ENCODE measurements around the gene TRPV2. TPM values are rescaled to one million over a fixed set of nuclear protein-coding genes. Genes with fewer than 3 reads are reported as not detected.

The TRPV2 gene
- total RNA-seq, 1 experiment from 2014 or later: 105 TPM

DNA sequence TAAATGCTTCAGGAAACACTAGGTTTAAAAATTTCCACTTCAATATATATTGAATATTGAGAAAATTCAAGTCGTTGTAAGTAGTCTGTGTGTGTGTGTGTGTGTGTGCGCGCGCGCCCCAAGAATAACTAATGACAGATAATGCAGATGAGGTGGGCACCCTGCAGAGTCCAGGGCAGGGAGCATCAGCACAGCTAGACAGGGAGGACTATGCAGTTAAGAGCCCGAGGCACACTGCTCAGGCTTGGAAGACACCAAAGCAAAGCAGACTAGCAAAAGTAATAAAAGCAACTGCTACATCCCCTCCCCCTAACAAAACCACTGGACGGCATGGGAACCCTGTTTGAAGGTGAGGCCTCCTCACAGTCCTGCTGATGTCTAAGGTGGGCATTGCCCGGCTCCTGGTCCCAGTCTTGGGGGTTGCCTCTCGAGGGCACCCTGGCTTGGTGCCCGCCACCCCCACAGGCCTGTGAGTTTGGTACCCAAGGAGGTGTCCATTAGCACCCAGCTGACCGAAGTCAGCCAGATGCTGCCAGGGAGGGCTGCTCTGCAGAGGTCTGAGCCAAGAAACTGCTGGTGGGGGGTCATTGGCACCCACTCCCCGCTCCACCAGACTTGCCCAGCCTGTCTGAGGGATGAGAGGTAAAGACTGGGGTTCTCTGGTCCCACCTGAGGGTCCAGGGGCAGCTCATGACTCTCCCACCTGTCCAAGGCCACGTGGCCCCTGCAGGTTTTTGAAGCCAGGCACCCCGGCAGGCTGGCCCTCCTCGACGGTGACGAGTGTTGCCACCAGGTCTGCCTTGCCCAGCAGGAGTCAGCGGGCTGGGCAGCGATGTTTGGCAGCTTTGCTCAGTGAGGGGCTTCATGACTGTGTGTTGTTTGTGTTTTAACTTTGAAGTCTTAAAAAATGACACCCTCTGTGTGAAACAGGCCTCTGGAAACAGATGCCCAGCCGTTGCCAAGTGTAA, 58.0 kb downstream of the TRPV2 start:
- DNase-seq (ENCODE audit: low read depth): no peak

DNA sequence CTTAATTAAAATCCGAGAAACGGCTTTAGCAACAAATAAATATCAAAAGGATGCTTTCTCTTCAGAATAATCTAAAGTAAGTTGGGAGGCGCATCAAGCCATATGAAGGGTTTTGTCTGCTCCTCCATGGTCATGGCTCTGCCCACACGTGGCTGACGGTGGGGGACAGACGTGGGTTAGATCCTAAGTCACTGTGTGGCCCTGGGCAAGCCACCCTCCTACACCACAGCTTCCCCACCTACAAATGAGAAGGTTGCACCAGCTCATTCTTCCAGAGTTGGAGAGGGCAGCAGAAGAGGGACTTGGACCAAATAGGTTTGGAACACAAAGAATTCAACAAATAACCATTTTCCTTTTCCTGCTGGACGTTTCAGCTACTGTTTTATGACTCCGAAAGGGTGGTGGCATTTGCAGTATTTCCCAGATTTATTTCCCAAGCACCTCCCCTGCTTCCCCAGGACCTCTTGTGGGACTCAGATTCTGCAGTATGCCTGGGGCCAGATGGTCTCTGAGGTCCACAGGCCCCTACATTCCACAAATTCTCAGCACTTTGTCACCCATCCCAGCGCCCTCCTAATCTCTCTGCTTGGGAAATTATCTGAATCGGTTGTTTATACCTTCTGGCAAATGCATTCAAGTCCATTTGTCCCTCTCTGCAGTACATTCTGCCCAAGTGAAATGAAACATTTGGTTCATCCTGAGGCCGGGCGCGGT, 58.8 kb downstream of the TRPV2 start:
- DNase-seq (ENCODE audit: low read depth): no peak

DNA sequence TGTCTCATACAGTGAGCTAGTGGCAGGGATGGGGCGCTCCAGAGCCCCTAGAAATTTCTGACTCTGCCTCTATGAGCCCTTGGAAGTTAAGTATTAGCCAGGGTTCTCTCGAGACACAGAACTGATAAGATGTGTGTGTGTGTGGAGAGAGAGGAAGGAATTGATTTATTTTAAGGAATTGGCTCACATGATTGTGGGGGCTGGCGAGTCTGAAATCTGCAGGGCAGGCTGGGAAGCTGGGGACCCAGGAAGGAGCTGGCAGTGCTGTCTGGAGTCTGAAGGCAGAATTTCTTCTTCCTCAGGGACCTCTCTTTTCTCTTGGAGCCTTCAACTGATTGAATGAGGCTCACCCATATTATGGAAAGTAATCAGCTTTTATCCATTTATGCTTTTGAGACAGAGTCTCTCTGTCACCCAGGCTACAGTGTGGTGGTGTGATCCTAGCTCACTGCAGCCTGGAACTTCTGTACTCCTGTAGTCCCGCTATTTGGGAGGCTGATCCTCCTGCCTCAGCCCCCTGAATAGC, 59.9 kb downstream of the TRPV2 start:
- DNase-seq (ENCODE audit: low read depth): no peak

DNA sequence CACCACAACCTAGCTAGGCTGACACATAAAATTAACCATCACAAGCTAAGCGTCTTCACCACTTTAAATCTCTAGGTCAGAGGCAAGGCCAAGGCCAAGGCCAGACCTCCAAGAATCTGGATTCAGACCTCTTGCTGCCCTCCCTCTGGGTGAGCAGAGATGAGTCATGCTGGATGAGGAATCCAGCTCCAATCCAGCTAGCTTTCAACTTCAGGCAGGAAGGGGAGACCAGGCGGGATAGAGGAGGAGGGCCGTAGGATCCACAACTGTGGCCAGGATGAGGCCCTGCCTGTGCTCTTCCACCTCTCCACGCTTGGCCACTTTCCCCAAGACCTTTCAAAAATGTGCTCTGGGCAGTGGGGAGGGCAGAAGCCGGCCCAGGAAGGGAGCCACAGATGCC, 61.9 kb downstream of the TRPV2 start:
- DNase-seq (ENCODE audit: low read depth): peak; percentile 83

DNA sequence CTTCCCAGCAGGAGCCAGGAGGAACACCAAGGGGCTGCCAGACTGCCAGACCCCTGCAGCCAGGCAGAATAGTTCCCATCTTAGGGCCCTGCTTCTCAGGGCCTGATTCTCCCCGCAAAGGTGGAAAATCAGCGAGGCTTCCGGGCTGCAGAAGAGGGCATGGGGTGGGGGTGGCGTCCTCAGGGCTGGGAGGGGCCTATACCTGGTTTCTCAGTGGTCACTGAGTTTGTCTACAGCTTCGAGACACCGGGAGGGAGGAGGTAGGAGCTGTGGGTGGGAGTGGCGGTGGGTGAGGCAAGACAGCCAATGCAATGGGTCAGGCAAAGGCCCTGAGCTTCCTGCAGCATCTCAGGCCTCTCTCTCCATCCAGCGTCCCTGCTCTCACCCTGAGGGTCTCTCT, 62.3 kb downstream of the TRPV2 start:
- DNase-seq (ENCODE audit: low read depth): no peak

DNA sequence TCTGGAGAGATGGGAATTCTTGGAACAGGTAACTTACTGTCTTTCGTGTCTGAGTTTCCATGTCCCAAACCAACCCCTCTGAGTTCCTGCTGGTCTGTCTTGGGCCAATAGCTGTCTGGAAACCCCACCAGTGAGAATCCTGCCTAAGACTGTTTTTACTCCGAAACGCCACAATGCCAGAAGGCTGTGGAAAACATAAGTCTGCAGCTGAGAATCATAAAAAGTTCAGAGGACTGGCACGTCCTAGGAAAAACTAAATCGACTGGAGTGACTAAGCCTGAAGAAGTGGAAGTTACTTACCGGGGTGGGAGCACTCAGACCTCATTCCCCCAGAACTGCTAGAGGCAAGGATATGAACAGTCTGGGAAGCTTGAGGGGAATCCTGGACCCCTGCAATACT, 63.3 kb downstream of the TRPV2 start:
- DNase-seq (ENCODE audit: low read depth): no peak

DNA sequence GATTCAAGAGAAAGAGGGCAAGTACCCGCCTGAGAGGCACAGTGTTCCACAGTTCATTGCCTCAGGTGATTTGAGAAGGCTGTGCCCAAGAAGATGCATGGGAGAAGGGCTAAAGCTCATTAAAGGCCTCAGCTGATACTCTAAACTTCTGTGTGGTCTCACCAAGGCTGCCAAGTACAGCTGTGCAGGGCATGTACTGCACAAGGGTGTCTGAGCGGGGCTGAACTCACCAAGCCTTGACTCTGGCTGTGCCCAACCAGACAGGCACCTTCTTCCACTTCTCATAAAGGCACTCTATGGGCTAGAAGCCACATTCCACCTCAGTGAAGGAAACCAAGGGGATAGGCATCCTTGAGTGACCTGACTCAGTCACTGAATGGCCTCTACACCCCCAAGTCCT, 63.9 kb downstream of the TRPV2 start:
- DNase-seq (ENCODE audit: low read depth): no peak

DNA sequence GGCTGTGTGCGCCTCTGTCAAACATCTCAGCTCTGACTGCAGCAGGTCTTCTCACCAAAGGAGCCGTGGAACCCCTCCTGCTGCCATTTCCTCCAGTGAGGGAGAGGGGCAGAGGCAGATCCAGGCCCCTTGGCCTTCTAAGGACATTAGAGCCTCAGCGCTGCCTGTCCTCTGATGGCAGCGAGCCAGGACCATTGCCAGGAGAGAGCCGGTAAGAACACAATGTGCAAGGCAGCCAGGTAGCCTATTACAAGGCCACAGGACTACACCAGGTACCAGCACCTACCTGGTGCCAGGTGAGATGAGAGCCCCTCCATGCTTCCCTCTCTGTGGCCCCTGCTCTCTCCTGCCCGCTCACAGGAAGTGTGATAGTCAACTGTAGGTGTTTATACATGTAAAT, 65.6 kb downstream of the TRPV2 start:
- DNase-seq (ENCODE audit: low read depth): no peak

DNA sequence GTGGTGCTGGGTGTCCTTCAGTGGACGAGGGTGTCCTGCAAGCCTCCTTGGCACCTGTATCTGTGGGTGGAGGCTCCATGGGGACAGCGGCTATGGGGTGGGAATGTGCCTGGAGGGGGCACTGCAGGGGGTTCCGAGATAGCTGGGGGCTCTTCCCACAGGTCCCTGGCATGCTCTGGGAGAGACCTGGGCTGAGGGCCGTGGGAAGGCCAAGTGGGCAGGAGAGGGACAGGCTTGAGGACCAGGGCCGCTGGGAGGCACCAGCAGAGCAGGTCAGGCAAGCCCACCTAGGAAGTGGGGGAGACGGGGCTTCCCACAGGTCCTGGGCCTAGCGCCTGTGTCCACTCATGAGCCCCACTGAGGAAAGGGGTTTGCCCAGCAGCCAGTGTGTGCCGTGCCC, 66.9 kb downstream of the TRPV2 start:
- no peak for DNase-seq (ENCODE audit: low read depth)

DNA sequence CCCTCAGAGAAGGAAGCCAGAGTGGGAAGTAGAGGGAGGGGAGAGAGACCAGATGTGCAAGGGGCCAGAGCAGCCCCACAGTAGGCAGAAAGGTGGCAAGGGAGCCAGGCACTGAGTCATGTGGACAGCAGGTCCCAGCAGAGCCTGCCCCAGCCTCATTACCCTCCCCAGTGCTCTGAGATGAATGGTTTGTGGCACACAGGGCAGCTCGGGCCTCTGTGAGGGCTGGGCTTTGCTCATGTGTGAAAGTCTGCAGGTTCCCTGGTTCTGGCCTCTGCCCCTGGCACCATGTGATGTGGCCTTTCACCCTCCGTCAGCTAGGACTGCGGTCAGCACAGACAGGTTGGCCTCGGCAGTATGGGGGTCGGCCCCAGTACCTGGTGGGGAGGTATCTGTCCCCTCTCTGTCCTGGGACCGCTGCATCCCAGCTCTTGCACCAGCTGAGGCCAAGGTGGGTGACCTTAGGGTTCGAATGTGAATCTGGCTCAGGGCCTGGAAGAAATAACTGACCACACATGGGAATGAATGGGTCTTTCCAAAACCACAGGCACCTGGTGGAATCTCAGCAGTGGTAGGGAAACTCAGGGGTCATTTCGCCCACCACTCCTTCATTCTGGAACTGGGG, 67.8 kb downstream of the TRPV2 start:
- DNase-seq (ENCODE audit: low read depth): no peak

DNA sequence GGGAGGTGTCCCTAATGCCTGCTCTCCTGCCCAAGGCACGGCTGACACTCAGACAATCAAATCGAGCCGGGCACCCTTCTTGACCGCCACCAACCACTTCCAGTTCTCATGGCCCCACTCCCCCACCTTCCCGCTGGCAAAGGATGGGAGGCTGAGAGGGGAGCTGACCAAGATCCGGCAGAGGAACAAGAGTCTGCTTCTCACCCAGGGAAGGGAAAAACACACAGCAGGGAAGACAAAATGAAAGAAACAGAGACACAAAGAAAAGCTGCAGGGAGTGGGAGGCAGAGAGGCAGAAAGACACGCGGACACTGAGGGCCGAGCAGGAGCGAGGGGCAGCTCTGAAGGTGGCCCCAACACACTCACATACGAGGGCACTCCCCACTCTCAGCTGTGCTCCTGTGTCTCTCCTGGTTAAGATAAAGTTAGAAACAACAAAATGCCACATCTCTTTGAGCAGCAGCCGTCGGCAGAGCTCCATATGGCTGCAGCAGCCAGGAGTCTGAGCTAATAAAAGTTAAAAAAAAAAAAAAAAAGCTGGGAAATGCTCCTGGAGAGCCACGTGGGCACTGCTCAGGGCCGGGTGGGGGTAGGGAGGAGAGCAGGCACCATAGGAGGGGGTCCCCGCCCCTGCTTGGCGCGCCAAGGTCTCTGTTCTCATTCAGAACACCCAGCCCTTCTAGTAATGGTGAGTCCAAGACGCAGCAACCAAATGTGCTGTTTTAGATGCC, 69.2 kb downstream of the TRPV2 start:
- no peak for DNase-seq (ENCODE audit: low read depth)

Small RNAs within 50 kb of the gene (small RNA-seq; reads per million reads assigned to genes)
- not detected for gene SNORD49A
- not detected for gene SNORD65

Other genes starting within 250 kb of the TRPV2 start
- gene NCOR1, start 200.0 kb upstream of the TRPV2 start, total RNA-seq (2014; rRNA removed; shearing (Covaris generic)): 49.2 and 58.4 TPM in 2 replicates
- 16.0 and 18.6 TPM in 2 replicates for gene PIGL, start 198.4 kb upstream of the TRPV2 start, total RNA-seq (2014; rRNA removed; shearing (Covaris generic))
- 23.7 and 29.4 TPM in 2 replicates for gene CENPV, start 62.1 kb upstream of the TRPV2 start, total RNA-seq (2014; rRNA removed; shearing (Covaris generic))
- gene UBB, start 34.5 kb upstream of the TRPV2 start, total RNA-seq (2014; rRNA removed; shearing (Covaris generic)): 2,252 and 2,476 TPM in 2 replicates
- gene LRRC75A, start 76.6 kb downstream of the TRPV2 start, total RNA-seq (2014; rRNA removed; shearing (Covaris generic)): not detected in 2 replicates
- 0.07 and 0.16 TPM in 2 replicates for gene ZNF287, start 153.6 kb downstream of the TRPV2 start, total RNA-seq (2014; rRNA removed; shearing (Covaris generic))
- gene ZNF624, start 238.3 kb downstream of the TRPV2 start, total RNA-seq (2014; rRNA removed; shearing (Covaris generic)): 2.2 and 4.8 TPM in 2 replicates